NCI-H1092 treated with DMSO at 0.1 percent for 48 hours (cell line): Measurements from ENCODE around the gene CHCHD10.

Experiments used
- DNase-seq: peaks from one replicate; lab custom pipeline; 2025; lab: John Stamatoyannopoulos, UW

CHCHD10 gene

DNA sequence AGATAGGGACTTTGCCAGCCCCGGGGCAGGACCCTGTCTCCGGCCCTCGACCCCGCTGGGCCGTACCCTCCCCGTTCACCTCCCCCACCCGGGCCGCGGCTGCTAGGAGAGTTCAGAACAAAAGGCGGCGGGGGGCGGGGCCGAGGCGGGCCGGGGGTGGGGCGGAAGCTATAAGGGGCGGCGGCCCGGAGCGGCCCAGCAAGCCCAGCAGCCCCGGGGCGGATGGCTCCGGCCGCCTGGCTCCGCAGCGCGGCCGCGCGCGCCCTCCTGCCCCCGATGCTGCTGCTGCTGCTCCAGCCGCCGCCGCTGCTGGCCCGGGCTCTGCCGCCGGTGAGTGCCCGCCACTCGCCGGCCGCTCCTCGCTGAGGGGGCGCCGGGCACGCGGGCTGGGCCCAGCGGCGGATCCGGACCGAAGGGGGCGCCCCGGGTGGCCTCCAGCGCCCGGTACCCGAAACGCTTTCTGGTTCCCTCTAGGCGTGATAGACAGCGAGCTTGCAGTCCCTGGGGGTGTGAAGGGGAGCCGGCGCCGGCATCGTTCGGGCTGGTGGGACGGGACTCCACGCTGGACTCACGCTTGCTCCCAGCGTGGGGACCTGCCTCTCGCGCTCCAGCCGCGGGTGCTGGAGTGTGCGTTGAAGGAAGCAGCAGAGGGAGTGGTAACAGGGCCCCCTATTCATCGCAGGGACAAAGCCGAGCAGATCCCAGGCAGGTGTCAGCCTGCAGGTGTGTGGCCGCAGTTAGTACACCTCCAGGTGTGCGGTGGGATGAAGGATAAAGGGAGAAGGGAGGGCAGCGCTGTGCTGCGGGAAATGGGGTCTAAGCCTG lies 5.1 kb upstream of the CHCHD10 start, which contains the start of gene MMP11:
MMP11 (plus strand) TSS at position 201 of the 825 bp plus-strand sequence; CDS start at position 223, 22 bp downstream.
- DNase-seq, result peak; percentile 27

DNA sequence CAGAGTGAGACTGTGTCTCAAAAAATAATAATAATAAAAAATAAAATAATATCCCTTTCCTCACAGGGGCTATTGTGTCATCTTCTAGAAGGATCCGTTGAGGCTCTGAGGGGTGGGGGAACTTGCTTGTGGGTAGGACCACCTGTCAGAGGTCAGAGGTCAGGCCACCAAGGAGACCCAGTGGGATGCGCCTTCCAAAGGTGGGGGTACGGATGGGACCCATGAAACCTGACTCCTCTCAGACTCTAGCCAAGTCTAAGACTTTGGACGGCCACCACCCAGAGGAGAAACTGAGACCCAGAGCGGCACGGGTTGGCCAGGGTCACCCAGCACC lies 4.5 kb upstream of the CHCHD10 start:
- no peak for DNase-seq

DNA sequence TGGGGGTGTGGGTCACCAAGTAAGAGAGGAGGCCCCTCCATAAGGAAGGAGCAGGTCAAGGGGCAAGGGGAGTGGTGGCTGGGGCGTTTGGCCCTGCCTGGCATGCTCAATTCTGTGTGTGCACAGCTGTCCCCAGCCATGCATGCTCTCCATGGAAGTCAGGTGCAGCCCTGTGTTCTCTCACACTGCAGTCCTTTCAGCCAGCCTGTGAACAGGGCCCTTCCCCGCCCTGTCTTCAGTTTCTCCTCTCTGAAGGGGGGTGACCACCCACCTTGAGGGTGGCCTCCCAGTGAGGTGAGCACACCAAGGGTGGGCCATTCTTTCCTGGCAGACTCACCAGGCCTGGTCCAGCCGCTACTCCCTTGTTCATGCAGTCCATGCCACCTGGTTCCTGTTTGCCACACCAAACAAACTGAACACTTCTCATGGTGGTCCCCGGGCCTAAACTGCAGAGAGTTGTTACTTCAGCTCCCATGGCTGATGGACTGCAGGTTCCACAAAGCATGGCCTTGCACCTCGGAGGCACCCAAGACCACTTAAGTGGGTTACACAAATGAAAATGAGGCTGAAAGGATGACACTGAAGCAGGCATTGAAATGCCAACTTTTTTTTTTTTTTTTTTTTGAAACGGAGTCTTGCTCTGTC lies 1.7 kb upstream of the CHCHD10 start:
- DNase-seq, result peak; percentile 16

DNA sequence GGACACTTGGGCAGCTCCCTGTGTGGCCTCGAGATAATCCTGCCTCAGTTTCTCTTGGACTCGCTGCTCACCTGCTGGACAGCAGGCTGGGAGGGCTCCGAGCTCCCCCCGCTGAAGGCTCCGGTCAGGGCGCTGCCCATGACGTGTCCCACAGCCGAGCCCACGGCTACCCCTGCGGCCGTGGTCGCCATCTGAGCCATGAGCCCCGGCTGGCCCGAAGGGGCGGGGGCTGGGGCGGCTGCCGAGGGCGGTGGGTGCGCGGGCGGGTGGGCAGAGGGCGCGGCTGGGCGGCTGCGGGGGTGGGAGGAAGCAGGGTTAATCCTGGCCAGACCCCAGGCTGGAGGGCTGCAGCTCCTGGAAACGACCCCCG lies 484 bp downstream of the CHCHD10 start:
- no peak for DNase-seq

DNA sequence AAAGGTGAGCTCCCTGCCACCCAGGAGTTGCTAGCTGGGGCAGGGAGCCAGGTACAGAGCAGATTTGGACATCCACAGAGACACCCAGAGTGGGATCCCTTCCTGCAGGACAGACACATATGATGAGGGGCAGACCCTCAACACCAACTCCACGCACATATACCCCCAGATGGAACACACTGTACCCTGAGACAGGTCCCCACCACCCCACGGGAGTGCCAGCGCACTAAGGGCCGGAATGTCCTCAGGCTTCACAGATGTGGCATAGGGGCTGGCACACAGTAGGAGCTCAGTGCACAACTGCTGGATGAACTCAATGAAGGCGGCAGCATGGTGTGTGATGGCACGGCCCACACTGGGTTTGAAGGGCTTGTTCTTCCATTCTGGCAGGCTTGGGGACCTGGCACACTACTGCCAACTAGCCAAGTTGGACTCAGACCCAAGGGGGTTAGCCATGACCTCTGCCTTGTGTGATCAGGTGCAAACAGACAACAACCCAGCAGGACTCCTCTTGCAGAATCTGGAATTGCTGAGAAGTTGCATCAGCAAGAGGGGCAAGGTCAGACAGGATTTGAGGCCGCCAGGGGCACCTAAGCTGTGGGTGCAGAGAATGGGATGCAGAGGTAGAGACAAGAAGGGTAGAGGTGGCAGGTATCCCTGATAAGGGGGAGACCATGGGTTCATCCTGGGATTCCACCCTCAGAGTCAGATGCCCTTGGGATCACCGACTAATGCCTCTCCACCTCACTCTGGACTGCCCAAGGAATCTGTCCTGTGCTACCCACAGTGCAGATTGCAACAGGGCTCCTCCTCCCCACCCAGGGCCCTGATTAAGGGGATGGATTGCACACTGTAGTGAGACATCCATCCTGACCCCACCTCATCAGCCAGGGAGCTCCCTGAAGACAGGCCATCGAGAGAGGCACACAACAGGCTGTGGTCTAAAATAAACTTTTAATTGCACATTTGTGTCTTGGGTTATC lies 2.6 kb downstream of the CHCHD10 start:
- no peak for DNase-seq

DNA sequence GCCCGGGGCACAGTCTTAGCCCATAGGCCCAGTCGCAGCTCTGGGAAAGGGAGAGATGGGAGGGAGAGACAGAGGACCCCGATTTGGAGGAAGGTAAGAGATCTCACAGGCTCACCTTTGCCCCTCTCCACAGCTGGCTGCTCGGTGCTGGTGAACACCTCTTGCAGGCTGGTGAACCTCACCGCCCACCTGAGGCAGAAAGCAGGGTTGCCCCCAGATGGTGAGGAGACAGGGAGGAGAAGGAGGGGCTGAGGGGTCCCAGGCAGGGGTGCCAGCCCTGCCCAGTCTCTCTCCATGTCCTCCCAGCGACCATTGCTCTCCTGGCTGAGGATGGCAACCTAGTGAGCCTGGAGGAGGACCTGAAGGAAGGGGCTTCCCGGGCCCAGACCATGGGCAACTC lies 3.8 kb downstream of the CHCHD10 start:
- DNase-seq, result no peak

DNA sequence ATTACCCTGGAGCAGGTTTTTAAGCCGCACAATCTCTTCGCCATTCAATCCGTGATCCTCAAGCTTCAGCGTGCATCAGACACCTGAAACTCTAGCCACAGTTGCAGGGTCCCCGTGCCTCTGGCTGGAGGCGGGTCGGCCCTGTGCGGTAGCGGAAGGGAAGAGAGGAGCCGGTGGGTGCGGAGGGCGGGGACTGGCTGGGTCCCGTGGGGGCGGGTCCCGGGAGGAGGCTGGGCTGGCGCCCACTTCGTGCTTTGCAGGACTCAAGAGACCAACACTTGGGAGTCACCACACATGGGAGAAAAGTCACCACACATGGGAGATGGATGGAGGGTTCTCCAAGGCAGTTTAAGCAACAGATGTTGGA lies 4.2 kb downstream of the CHCHD10 start:
- DNase-seq, result no peak

DNA sequence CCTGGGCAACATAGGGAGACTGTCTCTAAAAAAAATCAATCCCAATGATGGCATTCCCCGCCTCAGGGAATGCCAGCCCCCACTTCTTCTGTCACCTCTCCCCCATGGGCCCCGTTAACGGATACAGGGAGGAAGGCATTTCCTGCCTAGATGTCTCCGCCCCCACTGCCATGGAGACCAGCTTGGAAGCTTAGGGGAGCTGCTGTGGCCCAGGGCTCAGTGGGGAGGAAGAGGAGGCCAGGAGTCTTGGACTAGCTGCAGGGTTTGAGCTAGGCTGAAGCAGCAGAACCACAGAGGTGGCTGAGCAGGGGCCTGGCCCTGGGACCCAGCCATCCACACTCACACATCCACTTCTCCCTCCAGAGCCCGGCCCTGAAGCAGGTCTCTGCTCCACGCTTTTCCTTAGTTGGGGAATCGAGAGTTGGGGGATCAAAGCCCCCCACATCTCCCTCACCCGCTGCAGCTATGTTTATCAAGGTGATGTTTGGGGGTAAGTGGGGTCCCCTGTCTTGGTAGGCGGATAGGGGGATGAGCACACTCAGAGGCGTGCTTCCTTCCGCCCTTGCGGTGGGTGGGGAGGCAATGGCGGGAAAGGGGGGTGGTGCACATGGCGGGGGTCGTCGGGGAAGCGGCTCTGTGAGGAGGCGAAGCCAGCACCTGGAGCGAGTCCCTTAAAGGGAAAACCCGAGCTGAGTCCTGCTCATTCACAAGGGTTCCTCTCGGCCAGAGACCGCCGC lies 4.8 kb downstream of the CHCHD10 start, which contains the start of gene C22orf15:
C22orf15 (plus strand) TSS at position 149 of the 737 bp plus-strand sequence; CDS start at position 466, 317 bp downstream.
- DNase-seq, result no peak

DNA sequence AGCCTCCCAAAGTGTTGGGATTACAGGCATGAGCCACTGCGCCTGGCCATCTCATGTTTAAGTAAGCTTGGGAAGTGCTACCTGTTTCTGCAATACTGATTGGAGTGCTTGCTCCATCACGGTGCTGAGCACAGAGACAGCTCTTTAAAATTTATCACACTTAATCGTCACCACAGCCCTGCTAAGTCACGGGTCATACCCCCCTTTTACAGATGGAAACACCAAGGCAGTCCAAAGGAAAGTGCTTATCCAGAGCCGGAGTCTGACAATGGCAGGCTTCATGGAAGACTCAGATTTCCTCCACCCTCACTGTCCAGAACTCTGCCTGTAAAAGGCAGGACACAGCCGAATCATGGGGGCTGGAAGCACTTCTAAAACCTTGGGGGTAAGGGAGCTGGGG lies 7.7 kb downstream of the CHCHD10 start:
- DNase-seq, result no peak

DNA sequence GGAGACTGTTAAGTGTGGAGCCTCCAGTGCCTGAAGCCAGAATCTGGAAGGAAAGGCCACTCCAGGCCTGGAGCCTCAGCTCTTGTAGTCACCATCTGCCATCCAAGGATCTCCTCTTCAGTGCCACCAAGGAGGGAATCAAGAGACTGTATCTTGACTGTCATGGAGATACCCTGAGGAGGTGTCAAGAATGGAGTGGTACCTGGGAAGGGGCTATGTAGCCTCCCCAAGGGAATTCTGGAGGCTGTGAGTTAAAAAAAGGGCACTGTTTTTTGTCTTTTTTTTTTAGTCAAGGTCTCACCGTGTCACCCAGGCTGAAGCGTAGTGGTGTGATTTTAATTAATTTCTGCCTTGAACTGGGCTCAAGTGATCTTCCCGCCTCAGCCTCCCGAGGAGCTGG lies 8.2 kb downstream of the CHCHD10 start:
- DNase-seq, result no peak

DNA sequence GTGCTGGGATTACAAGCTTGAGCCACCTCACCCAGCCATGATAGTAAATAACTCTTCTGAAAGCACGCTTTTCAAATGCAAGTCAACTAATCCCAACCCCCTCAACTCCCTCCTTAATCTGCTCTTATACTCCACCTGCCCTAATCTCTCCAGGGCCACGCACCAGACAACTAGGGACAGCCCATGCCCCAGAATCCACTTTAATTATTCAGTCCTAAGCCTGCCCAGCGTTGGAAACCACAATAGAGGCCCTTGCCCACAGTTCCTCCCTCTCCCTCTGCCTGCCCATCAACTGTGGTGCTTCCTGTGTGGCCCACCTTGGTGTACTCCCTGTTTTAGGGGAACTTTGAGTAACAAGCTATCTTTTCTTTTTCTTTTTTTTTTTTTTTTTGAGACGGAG lies 10.9 kb downstream of the CHCHD10 start:
- DNase-seq, result no peak

DNA sequence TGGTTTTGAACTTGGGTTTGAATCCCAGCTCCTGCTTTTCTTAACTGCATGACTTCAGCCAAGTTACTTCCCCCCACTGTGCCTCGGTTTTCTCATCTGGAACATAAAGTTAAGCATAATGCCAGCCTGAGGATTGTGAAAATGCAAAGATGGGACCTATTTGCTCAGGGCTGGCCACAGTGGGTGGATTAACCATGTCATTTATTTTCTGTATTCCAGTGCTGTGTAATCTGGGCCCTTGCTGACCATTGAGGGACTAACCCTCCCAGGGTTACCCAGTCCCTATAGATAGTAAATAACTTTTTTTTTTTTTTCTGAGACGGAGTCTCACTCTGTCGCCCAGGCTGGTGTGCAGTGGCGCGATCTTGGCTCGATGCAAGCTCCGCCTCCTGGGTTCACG lies 12.1 kb downstream of the CHCHD10 start:
- no peak for DNase-seq

DNA sequence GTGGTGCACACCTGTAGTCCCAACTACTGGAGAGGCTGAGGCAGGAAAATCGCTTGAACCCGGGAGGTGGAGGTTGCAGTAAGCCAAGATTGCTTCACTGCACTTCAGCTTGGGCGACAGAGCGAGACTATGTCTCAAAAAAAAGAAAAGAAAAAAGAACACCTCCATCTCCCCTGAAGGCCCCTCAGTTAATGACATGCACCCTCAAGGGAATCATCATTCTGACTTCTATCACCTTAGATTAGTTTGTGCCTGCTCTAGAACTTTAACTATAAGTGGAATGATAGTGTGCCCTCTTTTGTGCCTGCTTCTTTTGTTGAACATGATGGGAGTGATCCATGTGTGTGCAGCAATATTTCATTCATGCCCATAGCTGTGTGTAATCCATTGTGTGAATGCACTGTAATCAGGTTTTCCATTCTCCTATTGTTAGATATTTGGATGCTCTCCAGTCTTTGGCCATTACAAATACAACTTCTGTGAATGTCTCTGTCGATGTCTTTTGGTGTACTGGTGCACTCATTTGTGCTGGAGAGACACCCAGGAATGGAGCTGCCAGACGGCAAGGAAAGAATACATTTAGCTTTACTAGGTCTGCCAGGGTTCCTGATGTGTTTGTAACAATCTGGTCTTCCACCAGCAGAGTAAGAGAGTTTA lies 12.7 kb downstream of the CHCHD10 start:
- peak; percentile 58 for DNase-seq

DNA sequence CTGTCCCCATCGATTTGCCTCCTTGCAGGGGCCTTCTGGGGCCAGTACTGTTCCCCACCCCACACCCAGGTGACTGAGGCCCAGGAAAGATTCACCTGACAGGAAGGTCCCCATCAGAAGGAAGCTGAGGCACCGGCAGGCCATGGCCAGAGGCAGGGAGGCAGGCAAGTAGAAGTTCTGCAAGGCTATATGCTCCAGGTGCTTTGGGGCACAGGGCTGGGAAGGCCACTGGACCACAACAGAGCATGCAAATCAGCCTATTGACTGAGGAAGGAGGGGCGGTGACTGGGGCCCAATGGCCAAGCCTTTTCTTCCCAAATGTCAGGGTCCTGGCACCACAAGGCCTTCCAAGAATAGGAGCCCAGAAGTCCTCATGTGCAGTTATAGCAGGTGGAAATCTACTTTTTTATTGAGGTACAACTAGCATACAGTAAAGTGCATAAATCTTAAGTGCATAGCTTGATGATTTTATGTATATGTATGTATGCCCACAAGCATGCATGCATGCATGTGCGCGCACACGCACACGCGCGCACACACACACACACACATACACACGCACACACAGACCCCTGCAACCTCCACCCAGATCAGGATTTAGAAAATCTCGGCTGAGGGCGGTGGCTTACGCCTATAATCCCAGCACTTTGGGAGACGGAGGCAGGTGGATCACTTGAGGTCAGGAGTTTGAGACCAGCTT lies 13.4 kb downstream of the CHCHD10 start, which contains the start of gene VPREB3:
VPREB3 (minus strand) TSS at position 206 of the 700 bp plus-strand sequence; CDS start at position 144, 62 bp downstream.
- no peak for DNase-seq

DNA sequence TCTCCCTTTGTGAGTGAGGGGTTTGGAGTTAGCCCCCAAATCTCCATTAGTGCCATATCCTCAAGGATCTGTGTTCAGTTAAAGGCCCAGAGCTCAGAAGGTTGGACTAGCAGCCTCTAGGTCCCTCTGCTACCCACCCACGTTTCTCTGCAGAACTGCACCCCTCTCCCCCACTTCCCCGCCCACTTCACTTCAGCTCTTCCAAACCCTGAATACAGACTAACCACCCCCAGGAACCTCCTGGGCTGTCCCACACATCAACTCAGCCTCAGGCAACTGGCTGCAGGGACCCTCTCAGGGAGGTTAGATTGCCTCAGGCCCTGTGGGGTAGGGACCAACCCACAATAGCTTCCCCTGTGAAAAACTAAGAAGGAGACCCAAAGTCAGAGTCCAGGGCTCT lies 14.4 kb downstream of the CHCHD10 start:
- DNase-seq, result no peak

DNA sequence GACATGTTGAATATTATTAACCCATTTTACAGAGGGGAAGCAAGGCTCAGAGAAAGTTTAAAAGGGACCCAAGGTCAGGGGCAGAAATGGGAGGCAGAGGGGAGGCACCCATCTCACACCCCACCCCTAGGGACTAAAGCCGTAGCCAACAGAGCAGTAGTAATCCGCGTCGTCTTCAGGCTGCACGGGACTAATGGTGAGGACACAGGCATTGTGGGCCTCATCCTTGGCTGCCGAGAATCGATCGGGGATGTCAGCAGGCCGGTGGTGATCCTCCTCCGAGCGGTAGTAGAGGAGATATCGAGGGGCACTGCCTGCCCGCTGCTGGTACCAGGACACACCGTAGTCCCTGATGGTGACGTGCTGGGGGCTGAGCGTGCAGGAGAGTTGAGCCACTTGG lies 15.0 kb downstream of the CHCHD10 start:
- DNase-seq, result no peak

DNA sequence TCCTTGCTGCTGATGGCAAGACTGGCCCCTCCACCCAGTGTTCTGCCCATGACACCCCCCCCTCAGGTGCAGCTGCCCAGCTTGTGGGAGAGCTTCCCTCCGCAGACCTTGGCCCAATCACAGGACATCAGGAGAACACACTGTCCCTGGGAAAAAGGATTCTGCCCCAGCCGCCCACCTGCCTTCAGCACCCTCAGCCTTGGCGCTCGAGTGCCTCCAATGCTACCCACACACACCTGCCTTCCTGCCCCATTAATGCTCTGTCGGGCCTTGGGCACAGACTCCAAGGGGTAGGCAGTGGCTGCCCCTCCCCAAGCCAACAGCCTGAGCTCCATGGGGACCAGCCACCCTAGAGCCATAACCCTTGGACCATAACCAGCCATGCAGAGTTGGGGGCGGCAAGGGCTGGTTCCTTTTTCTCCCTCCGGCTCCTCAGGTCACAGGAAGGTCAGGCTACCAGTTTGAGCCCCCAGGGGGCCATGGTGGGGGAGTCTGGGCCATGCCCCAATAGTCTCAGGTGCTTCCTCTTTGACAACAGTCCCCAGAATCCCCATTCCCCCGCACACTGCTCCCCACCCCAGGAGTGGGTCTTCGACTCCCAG lies 15.6 kb downstream of the CHCHD10 start:
- DNase-seq, result no peak

DNA sequence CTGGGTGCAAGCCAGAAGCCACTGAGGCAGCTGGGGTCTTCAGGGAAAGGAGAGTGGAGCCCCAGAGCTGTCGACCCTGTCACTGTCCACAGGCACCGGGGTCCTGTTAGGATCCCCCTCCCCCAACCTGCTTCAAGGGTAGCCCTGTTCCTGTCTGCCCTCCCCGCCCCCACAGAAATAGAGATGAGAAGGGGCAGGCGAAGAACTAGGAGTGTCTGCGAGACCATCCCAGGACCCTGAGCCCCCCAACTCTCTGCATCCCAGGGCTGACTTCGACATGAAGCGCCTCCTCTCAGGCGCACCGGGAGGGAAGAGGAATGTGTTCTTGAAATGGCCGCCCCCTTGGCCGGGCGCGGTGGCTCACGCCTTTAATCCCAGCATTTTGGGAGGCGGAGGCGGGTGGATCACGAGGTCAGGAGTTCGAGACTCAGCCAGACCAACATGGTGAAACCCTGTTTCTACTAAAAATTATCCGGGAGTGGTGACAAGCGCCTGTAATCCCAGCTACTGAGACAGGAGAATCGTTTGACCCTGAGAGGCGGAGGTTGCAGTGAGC lies 16.3 kb downstream of the CHCHD10 start:
- DNase-seq, result no peak

DNA sequence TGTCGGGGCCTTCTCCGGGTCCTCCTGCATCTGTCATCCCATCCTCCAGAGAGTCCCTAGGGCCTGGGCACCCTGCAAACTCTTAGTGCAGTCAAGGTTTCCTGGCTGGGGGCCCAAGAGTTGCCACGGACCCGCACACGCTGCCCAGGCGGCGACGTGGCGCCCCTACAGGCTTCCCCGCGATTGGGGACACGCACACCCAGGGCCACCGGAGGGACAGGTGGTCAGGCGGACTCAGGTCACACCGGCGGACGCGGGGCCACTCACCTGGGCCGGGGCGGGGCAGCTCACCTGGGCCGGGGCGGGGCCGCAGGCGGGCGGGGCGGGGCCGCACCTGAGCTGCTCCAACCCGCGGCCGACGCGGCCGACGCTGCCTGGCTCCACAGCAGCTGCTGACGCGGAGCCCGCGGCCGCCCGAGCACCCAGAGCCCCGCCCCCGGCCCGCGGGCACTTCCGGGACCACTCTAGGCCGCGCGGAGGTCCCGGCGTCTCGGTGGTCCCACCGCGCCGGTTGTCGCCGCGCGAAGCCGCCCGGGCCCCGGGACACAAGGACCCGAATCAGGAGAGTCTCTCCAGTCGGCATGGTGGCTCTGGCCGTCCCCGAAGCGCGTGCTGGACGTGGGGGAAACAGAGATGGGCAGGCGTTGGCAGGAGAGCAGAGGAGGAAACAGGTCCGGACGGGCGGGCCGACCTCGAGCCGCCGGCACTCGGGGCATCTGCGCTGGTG lies 16.9 kb downstream of the CHCHD10 start, which contains the start of gene ZNF70:
ZNF70 (minus strand) TSS at position 399 of the 727 bp plus-strand sequence. CDS start 5,972 bp downstream, outside the sequence.
- peak; percentile 74 for DNase-seq
